ENCODE results near the gene AGPAT1.
A peak's percentile ranks its signal among the peaks of the same experiment; 100 is the strongest.

The AGPAT1 gene

DNA sequence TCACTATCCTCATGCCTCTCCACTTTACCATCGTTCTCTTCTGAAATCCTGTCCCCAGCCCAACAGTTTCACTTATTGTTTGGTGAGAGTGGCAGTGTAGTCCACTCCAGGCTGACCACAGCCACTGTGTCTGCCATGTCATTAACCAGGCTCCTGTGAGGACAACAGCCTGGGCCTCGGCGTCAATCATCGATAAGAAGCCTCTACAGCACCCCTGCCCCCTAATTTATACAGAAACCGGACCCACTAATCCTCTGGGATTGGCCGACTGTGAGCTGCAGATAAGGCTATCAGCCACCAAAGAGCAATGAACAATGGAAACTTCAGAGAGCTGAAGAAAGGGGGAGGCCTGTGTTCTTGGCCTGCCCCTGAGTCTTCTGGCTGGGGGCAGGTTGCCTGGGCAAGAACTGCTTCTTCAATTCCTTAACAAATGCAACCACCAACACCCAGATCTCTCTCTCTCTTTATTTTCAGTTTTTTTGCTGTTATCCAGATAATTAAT lies 8.1 kb downstream of the AGPAT1 start:
- DNase-seq: no peak

DNA sequence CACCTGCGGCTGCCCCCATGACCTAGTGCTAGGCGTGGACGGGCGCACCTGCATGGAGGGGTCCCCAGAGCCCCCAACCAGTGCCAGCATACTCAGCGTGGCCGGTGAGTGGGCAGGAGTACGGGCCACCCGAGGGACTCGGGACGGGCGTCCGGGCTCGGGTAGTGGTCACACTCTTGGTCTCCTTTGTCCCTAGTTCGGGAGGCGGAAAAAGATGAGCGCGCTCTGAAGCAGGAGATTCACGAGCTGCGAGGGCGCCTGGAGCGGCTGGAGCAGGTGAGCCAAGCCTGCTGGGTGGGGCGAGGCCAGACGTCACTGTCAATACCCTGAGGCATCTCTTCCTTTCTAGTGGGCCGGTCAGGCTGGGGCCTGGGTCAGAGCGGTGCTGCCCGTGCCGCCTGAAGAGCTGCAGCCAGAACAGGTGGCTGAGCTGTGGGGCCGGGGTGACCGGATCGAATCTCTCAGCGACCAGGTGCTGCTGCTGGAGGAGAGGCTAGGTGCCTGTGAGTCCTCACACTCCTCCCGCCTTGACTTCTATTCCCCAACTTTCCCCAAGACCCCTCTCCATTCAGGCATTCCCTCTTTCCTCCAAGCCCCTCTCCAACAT lies 8.6 kb downstream of the AGPAT1 start:
- DNase-seq: no peak

DNA sequence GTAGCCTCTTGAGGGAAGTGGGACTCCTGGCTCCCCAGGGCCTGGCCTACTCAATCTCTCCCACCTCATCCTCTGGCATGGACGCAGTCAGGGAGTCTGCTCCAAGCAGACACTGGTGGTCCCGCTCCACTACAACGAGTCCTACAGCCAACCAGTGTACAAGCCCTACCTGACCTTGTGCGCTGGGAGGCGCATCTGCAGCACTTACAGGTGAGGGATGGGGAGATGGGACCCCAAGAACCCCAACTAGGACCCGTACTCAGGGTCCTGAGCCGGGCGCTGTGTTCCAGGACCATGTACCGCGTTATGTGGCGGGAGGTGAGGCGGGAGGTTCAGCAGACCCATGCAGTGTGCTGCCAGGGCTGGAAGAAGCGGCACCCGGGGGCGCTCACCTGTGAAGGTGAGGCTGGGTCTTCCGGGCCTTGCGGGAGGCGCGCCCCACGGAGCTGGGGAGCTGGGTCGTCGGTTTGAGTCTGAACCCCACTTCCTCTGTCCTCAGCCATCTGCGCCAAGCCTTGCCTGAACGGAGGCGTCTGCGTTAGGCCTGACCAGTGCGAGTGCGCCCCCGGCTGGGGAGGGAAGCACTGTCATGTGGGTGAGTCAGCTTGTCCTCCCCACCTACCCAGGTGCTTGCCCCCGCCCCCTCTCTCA lies 9.3 kb downstream of the AGPAT1 start:
- no peak for DNase-seq

DNA sequence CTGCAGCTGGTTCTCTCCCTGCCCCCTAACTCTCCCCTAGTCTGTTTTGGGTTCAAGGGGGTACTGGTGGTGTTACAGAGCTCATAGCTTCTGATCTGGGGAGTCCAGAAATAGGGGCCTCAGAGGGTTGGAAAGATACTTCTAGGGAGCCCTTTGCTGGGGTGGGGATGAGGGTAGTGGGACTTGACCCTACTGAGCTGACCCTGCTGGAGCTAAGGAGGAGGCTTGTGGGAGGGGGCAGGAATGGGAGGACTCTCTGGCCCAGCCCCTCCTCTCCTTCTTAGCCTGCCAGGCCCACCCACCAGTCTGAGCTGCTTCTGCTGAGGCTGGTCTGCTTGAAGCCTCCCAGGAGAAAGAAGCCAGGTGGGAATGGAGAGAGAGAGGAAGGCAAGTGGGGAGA lies 11.6 kb downstream of the AGPAT1 start, which contains the start of gene EGFL8:
TSS of gene EGFL8 (plus strand) at position 301 of the 400 bp plus-strand sequence. CDS start 1,571 bp downstream, outside the sequence.
- no peak for DNase-seq

DNA sequence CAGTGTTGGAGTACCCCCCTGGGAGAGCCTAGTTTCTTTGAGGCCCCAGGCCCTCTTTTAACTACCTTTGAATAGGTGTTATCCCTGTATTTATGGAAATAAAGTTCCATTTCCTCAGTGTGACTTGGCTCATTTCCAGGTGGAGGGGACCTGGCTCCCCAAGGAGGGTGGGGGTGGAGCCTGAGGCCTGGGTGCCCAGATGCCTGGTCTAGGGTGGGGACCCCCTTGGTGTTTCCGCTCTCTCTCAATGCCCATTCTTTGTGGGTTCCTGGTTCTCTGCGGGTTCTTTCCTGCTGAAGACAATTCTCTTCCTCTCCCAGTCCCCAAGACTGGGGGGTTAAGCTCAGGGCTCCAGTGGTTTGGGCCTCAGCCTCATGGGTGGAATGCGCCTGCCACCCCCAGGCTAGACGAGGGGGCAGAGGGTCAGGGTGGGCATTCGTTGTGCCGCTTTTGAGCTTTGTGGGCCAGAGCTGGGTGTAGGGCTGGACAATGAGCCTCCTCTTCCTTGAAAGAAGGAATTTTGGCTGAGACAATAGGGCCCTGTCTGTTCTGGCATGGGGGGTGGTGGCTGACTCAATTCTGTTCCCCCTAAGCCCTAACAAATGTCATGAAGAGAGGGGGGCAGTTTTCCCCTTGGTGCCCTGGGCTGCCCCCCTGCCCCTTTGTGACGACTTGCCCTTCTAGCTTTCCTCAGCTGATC lies 12.2 kb downstream of the AGPAT1 start:
- DNase-seq: no peak

DNA sequence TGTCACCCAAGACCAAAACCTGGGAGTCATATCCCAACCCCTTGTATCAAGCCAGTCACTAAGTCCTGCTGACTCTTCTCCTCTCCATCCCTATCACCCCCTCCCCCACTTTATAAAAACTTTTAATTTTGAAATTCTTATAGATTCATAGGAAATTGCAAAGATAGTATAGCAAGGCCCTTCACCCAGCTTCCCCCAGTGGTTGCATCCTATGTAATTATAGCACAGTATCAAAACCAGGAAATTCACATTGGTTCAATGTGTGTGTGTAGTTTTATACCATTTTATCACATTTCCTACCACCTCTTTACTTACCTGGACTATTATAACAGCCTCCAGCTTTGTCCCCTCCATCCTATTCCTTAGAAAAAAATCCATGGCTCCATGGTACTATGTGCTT lies 17.8 kb downstream of the AGPAT1 start:
- DNase-seq: no peak

DNA sequence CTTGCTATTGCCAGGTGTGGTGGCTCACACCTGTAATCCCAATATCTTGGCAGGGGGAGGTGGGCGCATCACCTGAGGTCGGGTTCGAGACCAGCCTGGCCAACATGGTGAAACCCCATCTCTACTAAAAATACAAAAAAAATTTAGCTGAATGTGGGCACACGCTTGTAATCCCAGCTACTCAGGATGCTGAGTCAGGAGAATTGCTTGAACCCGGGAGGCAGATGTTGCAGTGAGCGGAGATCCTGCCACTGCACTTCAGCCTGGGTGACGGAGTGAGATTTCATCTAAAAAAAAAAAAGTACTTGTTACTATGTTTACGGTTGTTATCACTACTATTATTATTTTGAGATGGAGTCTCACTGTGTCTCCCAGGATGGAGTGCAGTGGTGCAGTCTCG lies 19.0 kb downstream of the AGPAT1 start:
- no peak for DNase-seq

DNA sequence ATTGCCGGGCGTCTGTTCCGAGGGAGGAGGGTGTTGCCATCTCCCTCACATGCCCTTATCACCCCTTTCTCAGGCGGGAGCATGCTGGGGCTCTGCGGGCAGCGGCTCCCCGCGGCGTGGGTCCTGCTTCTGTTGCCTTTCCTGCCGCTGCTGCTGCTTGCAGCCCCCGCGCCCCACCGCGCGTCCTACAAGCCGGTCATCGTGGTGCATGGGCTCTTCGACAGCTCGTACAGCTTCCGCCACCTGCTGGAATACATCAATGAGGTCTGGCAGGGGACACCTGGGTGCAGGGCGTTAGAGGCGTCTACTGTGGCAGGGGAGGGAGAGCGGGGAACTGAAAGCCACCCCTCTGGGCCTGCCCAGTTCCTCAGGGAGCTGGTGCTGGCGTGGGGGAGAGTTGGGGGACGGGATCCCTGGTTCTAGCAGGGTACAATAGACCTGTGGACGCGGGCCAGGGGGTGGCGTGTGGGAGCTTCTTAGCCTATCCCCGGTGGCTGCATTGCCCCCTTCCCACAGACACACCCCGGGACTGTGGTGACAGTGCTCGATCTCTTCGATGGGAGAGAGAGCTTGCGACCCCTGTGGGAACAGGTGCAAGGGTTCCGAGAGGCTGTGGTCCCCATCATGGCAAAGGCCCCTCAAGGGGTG lies 21.2 kb downstream of the AGPAT1 start:
- DNase-seq: peak; percentile 68

DNA sequence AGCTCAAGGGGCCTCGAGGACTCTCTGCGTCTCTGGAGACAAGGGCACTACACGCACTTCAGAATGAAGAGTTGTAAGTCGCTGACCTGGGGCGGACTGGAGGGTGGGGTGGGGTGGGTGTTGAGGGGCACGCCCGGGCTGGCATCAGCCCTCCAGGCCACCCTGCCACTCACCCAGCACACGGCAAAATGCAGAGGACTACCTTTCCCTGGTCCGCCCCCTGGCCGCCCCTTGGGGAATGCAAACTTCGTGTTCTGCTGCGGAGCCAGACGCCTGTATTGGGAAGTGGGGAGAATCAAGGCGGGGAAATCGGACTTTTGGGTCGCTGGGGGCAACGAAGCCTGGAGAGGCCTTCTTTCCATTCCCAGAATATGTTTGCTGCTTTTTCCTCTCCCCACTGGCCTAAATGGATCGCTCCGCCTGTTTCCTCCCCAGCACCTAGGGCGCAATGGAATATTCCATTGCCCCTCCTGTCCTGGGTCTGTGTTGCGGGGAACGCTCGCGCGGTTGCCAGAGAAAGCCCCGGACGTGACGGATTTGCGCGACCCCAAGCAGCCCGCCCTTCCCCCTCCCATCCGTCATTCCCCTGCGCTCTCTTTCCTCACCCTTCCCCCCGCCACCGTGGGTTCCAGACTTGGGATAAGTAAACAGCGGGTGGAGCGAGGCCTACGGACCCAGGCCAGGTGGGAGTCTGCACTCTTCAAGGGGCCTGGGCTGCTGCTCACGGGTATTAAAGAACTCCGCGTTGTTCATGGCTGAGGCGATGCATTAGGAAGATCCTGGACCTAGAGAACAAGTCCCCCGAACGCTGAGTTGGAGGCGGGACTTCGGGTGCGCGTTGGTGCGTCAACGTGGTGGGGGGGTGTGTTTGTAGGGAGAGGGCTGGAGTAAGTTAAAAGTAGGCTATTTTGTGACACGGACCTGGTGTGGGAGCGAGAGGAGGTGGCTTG lies 22.0 kb downstream of the AGPAT1 start, which contains the start of gene PPT2:
TSS of gene PPT2 (plus strand) at position 578 of the 950 bp plus-strand sequence. CDS start 454 bp downstream, outside the sequence.
- peak; percentile 65 for DNase-seq

DNA sequence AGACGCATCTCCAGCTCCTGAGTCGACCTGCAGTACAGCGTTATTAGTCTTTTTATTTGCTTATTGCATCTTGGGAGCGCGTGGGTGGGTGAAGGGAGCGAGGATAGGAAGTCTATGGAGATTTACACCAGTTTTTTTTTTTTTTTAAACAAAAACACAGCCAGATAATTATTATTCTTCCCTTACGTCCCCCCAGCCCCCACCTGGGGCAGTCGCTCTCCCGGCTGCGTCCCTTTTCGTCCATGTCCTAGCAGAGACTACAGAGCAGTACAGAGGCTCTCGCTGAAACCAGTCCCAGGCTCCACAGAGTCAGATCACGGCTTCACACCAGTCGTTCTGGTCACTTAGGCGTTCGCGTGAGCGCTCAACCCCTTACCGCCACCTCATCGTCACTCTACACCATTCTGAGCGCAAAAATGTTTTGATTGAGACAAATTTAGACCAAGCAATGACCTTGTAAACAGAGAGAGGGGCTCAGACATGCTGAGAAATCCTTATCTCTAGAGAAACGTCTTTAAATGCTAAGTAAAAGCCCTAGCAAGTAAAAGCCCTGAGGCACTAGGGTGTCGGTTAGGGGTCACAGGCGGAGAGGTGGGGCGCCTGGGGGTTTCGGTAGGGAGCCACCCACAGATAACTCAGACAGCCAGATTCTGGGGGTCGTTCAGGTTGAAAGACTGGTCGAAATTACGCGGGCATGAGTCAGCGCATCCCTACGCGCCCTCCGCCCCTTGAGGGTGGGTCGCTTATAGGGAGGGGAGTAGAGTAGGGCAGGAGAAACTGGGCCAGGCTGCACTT lies 22.9 kb downstream of the AGPAT1 start:
- DNase-seq: no peak

DNA sequence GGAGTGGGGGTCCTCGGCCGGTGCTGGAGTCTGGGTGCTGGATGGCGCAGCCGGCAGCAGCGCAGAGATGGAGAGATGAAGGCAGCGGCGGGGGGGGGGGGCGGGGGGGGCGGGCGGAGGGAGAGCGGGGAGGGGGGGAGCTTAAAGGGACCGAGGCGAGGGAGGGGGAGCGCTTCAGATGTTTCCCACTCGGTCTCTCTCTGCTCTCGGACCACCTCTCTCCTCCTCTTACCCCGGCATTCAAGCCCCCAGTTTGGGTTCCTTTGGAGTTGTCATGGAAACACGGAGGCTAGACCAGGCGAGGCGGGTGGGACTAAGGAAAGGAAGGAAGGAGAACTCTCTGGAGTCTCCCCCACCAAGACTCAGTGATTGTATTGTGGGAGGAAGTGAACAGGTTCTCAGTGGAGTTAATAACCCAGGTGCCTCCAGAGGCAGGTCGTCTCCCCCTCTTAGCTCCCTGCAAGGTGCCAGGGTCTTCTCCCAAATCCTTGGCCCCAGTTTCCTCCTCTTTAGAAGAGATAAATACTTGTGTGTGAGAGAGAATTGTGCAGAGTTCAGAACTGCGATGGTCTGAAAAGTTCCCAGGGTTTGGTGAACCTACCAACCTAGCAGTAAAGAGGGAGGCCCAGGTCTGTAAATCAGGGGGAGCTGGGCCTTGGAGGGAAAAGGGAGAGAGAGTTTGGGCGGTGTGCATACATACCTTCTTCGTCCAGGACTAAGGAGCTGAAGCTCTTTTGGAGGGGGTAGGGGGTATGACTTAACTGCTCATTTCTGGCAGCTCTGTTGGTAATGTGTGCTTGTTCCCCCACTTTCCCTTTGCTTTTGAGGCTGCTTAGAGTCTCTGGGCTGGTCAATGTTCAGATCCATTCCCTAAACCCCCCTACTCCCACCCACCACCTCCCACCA lies 23.8 kb downstream of the AGPAT1 start, which contains the start of gene PRRT1:
TSS of gene PRRT1 (minus strand) at position 77 of the 906 bp plus-strand sequence. CDS start 112 bp downstream, outside the sequence.
- no peak for DNase-seq

DNA sequence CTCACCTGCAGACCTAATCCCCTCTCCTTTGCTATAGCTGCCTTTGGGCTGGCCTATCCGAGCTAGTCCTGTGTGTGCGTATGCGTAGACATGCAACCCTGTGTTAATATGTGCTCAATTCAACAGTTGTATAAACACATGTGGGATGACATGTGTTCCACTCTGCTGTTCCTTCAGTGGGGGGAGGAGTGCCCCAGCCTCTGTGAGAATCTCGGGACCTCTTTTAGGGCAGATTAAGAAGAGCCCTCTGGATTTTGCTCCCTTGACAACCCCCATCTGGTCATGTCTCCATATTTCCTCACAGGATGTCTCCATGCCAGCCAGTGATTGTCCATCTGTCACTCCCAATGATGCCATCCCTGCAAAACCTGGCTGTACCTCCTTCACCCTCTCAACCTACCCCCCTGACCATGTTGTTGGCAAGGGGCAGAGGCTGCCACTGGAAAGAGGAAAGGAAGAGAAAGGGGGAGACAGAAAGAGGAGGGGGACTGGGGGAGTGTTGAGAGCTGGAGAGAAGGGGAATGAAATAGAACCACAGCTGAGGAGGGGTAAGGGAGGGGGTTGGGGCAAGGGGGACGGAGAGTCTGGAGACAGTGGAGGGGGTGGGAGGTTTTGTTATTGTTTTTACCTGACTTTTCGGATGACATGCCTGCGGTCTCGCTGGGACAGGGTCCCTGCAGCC lies 24.6 kb downstream of the AGPAT1 start:
- DNase-seq: no peak

DNA sequence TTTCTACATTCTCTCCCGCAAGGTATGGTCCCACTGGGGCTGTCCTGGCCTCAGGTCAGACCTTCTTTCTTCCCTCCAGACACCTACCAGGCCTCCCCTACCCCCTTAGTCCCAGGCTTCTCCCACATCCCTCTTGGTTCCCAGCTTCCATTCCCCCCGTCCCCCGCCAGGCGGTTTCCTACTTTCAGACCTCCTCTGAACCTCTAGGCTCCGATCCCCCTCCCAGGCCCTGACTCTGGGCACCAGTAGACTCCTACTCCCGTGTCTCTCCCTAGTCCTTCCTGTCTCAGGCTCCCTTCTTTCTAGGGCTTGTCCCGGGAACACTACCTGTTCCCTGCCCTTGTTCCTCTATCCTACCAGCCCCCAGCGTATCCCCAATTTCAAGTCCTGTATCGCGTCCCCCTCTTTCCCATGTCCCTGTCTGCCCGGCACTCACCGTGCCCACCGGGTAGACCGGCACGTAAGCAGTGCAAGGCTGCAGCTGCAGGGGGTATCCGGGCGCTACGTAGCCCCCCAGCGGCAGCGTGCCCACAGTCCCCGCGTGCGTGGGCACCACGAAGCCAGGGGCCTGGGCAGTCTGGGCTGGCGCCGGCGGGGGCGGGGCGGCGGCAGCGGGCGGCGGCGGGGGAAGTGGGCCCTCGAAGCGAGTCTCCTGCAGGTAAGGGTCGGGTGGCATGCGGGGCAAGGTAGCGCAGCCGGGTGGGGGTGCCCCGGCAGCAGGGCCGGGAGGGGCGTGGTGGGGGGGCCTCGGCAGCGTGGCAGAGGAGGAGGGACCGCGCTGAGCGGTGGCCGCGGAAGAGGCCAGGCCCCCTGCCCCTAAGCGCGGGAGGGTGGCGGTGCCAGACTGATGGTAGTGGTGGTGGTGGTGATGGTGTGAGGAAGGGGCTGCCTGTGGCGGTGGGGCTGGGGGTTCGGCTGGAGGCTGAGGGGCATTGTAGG lies 25.7 kb downstream of the AGPAT1 start:
- DNase-seq: no peak

DNA sequence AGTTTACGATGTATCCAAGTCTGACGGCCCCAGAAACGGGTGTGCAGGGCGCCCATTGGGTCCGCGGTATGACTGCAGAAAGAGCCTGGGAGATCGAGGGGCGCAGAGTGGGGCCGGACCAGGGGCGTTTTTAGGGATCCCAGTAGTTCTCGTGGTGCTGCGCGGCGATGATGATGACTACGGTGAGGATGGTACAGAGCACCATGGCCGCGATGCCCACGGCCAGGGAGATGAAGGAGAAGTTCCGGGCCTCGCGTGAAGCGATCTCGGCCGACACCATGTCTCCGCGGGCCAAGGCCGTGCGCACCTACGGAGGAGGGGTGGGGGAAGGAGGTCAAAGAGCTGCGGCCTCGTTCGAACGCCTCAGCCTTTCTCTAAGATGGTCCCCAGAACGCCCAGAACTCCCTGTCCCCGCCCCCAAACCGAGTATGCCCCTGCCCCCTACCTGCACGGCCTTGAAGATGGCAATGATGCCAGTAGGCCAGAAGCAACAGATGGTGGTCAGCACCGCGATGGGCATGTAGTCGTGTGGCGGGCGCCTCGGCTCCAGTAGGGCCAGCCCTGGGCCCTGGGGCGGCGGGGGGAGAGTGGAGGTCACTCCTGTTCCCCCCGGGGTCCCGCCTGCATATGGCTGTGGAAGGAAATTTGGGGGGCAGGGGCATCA lies 26.7 kb downstream of the AGPAT1 start:
- DNase-seq: peak; percentile 7

DNA sequence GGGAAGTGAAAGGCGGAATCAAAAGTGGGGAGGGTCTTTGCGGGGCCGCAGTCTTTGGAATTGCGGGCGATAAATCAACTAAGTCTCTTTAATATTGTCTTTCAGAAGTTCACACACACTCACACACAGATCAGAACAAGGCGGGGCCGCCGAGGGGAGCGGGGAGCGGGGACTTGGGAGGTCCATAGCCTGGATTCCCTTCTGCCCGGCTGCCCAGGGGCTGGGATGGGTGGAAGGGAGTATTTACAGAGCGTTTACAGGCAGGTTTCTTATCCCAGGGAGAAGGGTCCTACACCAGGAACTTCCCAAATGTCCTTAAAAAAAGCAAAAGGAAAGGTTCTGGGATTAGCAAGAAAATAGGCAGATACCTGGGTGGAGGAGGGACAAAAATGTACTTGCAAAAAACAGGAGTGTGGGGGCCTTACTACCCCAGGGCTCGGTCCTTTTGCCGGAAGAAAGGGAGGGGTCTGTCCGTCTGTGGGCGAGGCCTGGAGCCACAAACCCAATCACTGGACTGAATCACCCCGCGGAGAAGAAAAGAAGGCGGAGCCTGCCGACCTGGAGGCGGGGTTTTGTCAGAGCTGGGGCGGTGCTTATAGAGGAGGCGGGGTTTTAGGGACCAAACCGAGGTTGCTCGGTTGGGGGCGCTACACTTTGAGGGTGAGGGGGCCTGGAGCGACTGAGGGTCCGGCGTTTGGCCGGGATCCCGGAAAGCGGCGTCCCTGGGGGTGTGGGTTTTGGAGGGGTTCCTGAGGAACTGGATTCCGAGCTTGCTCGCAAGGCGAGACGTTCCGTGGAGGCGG lies 27.4 kb downstream of the AGPAT1 start:
- peak; percentile 51 for DNase-seq

DNA sequence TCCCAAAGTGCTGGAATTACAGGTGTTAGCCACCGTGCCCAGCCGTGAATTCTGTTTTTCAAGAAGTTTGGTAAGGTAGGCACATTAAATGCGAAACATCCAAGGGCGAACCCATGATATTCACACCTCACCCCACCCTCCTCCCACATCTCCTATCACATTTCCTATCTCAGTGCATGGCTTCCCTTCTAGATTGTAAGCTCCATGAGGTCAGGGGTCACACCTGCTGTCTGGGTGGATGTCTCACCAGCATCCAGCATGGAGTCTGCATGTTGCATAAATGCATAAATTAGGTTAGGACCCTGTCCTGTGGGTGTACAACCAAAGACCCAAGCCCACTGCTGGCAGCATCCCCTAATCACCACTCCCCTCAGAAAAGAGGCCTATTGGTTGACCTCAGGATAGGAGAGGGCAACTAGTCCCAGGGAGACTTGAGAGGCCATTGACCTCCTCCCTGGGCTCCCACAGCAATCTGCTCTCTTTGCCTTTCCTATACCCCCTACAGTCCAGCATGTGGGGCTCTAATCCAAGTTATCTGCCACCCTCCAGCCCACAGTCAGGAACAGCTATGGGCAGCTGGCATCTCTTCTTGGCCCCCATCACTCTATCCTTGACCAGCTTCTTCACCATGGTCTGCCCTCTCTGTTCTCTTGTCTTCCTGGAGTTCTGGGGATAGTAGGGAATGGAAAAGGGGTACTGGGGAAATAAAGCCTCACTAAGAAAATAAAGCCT lies 28.3 kb downstream of the AGPAT1 start:
- no peak for DNase-seq
